PC-9 (cell line): ENCODE data around the gene INPP5A. TPM values are rescaled to one million over a fixed set of nuclear protein-coding genes. Genes with fewer than 3 reads are reported as not detected.

Source experiments
- BruUV-seq: library from RNA; stranded (reverse); fragments of 400-500 nt; replicated peaks from 2 replicates; lab custom pipeline; 2021; lab: Mats Ljungman, UMichigan
- CTCF ChIA-PET: fragments of 300-600 bp; sonication (Branson Sonifier 250); formaldehyde crosslinking; loops from one replicate; lab custom pipeline; 2022; ENCODE audit warnings: antibody characterized with exemption; lab: Charles Lee
- POLR2A ChIA-PET: fragments of 300-600 bp; sonication (Branson Sonifier 250); formaldehyde crosslinking; loops from one replicate; lab custom pipeline; 2022; ENCODE audit warnings: antibody characterized with exemption; ENCODE audit not compliant: unreplicated experiment; lab: Charles Lee
- DNase-seq, 2 experiments: peaks; one replicate each; pipeline versions ENCODE4 v3.0.0 to v3.0.0-alpha.2; 2015 to 2022; ENCODE audit warnings: mixed read lengths in 1 of 2
- H2AFZ ChIP-seq: fragments of 200-600 bp; sonication (generic); 2 replicates; pipeline ENCODE4 v1.8.1; 2017; ENCODE audit warnings: antibody characterized with exemption
- H3F3A ChIP-seq: fragments of 200-600 bp; sonication (generic); 2 replicates; pipeline ENCODE4 v1.8.1; 2017; ENCODE audit warnings: antibody characterized with exemption, mild to moderate bottlenecking, low read depth; ENCODE audit not compliant: insufficient read depth
- H3K27ac ChIP-seq: fragments of 200-600 bp; sonication (generic); 2 replicates; pipeline ENCODE4 v1.6.1; 2016; ENCODE audit warnings: mixed run types
- H3K27me3 ChIP-seq: fragments of 200-600 bp; sonication (generic); 2 replicates; pipeline ENCODE4 v1.6.1; 2016; ENCODE audit warnings: low read depth, mixed run types; ENCODE audit not compliant: insufficient read depth
- H3K36me3 ChIP-seq: fragments of 200-600 bp; sonication (generic); 2 replicates; pipeline ENCODE4 v1.6.1; 2016; ENCODE audit warnings: low read depth, mixed run types
- H3K4me1 ChIP-seq: fragments of 200-600 bp; sonication (generic); replicated peaks from 2 replicates; pipeline ENCODE4 v1.6.1; 2016; ENCODE audit warnings: mixed run types; ENCODE audit not compliant: insufficient read depth
- H3K4me2 ChIP-seq: fragments of 200-600 bp; sonication (generic); 2 replicates; pipeline ENCODE4 v1.6.1; 2017; ENCODE audit warnings: mixed run types
- H3K4me3 ChIP-seq: fragments of 200-600 bp; sonication (generic); 2 replicates; pipeline ENCODE4 v1.6.1; 2016; ENCODE audit warnings: mixed run types
- H3K79me2 ChIP-seq: fragments of 200-600 bp; sonication (generic); 2 replicates; pipeline ENCODE4 v1.6.1; 2017; ENCODE audit warnings: low read depth, mixed run types
- H3K9me2 ChIP-seq: fragments of 200-600 bp; sonication (generic); 2 replicates; pipeline ENCODE4 v1.8.1; 2017; ENCODE audit warnings: mild to moderate bottlenecking; ENCODE audit not compliant: insufficient read depth
- H3K9me3 ChIP-seq: fragments of 200-600 bp; sonication (generic); 2 replicates; pipeline ENCODE4 v1.8.1; 2016; ENCODE audit warnings: low read depth; ENCODE audit not compliant: insufficient read depth
- H4K20me1 ChIP-seq: fragments of 200-600 bp; sonication (generic); 2 replicates; pipeline ENCODE4 v1.8.1; 2017; ENCODE audit not compliant: insufficient read depth
- EZH2 ChIP-seq: fragments of 200-600 bp; sonication (generic); IDR thresholded peaks from 2 replicates; pipeline ENCODE4 v1.8.0; 2017; ENCODE audit warnings: antibody characterized with exemption, low read depth
- intact Hi-C: fragments of 100-400 bp; cut with micrococcal nuclease; formaldehyde crosslinking; loops from one replicate; pipeline ENCODE4 v1.10.0; 2022; ENCODE audit not compliant: unreplicated experiment
- total RNA-seq: library from RNA; stranded (reverse); gene quantifications from 2 replicates; pipeline ENCODE4 v1.2.3, GENCODE V29; 2021
- TF ChIP-seq, protein P1 (sequence below): fragments of 200-600 bp; sonication (generic); conservative IDR thresholded peaks from 2 replicates; pipeline ENCODE4 v1.6.1; 2017; ENCODE audit warnings: mixed run types, antibody characterized with exemption, mild to moderate bottlenecking, moderate library complexity

Gene INPP5A
- total RNA-seq, 1 experiment from 2014 or later = 18.4 TPM

DNA sequence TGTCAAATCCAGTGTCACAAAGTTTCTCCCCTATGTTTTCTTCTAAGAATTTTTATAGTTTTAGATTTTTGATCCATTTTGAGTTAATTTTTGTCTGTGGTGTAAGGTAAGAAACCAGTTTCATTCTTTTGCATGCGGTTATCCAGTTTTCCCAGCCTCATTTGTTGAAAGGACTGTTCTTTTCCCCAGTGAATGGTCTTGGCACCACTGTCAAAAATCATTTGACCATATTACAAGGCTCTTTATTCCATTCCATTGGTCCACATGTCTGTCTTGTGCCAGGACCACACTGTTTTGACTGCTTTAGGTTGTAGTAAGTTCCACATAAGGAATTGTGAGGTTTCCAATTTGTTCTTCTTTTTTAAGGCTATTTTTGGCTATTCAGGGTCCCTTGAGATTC lies 64.0 kb downstream of the INPP5A start:
- no peak for DNase-seq
- H2AFZ ChIP-seq = no peak overlapping the region
- no peak overlapping the region for H3K4me3 ChIP-seq
- H3K27ac ChIP-seq = no peak overlapping the region
- H3K36me3 ChIP-seq = no peaks in the 10 kb centered on the region
- CTCF ChIA-PET = no interaction called here
- no peaks in the 10 kb centered on the region for H3K9me2 ChIP-seq
- POLR2A ChIA-PET = no interaction called here
- no peaks in the 10 kb centered on the region for H3F3A ChIP-seq
- no peak overlapping the region for H3K4me2 ChIP-seq
- no peak for TF ChIP-seq EZH2
- TF ChIP-seq, protein P1, sequence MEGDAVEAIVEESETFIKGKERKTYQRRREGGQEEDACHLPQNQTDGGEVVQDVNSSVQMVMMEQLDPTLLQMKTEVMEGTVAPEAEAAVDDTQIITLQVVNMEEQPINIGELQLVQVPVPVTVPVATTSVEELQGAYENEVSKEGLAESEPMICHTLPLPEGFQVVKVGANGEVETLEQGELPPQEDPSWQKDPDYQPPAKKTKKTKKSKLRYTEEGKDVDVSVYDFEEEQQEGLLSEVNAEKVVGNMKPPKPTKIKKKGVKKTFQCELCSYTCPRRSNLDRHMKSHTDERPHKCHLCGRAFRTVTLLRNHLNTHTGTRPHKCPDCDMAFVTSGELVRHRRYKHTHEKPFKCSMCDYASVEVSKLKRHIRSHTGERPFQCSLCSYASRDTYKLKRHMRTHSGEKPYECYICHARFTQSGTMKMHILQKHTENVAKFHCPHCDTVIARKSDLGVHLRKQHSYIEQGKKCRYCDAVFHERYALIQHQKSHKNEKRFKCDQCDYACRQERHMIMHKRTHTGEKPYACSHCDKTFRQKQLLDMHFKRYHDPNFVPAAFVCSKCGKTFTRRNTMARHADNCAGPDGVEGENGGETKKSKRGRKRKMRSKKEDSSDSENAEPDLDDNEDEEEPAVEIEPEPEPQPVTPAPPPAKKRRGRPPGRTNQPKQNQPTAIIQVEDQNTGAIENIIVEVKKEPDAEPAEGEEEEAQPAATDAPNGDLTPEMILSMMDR = no peak
- intact Hi-C loops = no loop called here
- BruUV-seq = no TSS peak
- H3K9me3 ChIP-seq = peaks cover 8% of the 10 kb centered on the region
- no peaks in the 10 kb centered on the region for H3K27me3 ChIP-seq
- H3K79me2 ChIP-seq = no peaks in the 10 kb centered on the region
- H3K4me1 ChIP-seq = no peaks in the 10 kb centered on the region
- H4K20me1 ChIP-seq = no peaks in the 10 kb centered on the region

DNA sequence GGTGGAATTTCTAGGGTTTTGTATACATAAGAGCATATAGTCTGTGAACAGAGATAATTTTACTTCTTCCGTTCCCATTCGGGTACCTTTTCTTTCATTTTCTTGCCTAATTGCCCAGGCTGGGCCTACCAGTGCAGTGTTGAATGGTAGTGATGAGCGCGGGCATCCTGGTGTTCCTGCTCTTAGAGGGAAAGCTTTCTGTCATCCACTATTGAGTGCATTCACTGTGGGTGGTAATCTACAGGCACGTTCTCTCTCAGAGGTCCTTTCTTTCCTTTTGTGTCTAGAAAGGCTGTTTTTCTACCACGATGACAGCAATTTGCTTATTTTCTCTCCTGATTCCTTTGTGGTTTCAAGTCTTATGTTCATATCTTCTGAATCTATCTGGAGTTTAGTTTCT lies 65.0 kb downstream of the INPP5A start:
- DNase-seq = no peak
- Histone ChIP-seq H4K20me1 (no peaks in the 10 kb centered on the region), H3K4me1 (no peaks in the 10 kb centered on the region), H3K27me3 (no peaks in the 10 kb centered on the region), H3F3A (no peaks in the 10 kb centered on the region), H3K27ac (no peak overlapping the region), H3K4me2 (no peak overlapping the region), H2AFZ (no peak overlapping the region), H3K9me2 (no peaks in the 10 kb centered on the region), H3K4me3 (no peak overlapping the region), H3K9me3 (peaks cover 8% of the 10 kb centered on the region), H3K79me2 (no peaks in the 10 kb centered on the region), H3K36me3 (no peaks in the 10 kb centered on the region)
- ChIA-PET POLR2A (no interaction called here), CTCF (no interaction called here)
- intact Hi-C loops = no loop called here
- no TSS peak for BruUV-seq
- TF ChIP-seq, protein P1 = no peak
- no peak for TF ChIP-seq EZH2

DNA sequence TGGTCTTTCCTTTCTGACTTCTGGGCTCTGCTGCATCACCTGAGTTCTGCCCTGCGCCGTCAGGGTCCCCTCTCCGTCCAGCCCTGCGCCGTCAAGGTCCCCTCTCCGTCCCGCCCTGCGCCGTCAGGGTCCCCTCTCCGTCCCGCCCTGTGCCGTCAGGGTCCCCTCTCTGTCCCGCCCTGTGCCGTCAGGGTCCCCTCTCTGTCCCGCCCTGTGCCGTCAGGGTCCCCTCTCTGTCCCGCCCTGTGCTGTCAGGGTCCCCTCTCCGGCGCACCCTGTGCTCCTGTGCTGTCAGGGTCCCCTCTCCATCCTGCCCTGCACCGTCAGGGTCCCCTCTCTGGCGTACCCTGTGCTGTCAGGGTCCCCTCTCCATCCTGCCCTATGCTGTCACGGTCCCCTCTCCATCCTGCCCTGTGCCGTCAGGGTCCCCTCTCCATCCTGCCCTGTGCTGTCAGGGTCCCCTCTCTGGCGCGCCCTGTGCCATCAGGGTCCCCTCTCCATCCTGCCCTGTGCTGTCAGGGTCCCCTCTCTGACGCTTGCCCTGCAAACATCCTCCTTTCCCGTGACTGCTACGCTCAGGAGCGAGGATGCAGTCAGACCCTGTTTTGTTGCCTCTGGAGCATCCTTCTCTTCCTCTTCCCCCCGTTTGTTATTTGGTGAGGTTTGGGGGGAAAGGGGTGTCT lies 66.4 kb downstream of the INPP5A start:
- Histone ChIP-seq H3K4me3 (no peak overlapping the region), H3K27ac (no peak overlapping the region), H3K4me1 (no peaks in the 10 kb centered on the region), H3K79me2 (no peaks in the 10 kb centered on the region), H2AFZ (no peak overlapping the region), H4K20me1 (no peaks in the 10 kb centered on the region), H3K4me2 (no peak overlapping the region), H3K36me3 (no peaks in the 10 kb centered on the region), H3K9me2 (no peaks in the 10 kb centered on the region), H3K9me3 (peaks cover 8% of the 10 kb centered on the region), H3F3A (no peaks in the 10 kb centered on the region), H3K27me3 (no peaks in the 10 kb centered on the region)
- intact Hi-C loops = no loop called here
- ChIA-PET CTCF (no interaction called here), POLR2A (no interaction called here)
- no peak for DNase-seq
- BruUV-seq = no TSS peak
- TF ChIP-seq, protein P1 = no peak
- TF ChIP-seq EZH2 = no peak
